GM18909 (cell line): ENCODE measurements around the gene C1QBP.

Experiments
- ATAC-seq: cut with Tn5 transposase; IDR thresholded peaks from one replicate; pipeline ENCODE4 v1.9.1; 2021; ENCODE audit warnings: mild to moderate bottlenecking; ENCODE audit not compliant: unreplicated experiment, poor library complexity

C1QBP gene, protein sequence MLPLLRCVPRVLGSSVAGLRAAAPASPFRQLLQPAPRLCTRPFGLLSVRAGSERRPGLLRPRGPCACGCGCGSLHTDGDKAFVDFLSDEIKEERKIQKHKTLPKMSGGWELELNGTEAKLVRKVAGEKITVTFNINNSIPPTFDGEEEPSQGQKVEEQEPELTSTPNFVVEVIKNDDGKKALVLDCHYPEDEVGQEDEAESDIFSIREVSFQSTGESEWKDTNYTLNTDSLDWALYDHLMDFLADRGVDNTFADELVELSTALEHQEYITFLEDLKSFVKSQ

DNA sequence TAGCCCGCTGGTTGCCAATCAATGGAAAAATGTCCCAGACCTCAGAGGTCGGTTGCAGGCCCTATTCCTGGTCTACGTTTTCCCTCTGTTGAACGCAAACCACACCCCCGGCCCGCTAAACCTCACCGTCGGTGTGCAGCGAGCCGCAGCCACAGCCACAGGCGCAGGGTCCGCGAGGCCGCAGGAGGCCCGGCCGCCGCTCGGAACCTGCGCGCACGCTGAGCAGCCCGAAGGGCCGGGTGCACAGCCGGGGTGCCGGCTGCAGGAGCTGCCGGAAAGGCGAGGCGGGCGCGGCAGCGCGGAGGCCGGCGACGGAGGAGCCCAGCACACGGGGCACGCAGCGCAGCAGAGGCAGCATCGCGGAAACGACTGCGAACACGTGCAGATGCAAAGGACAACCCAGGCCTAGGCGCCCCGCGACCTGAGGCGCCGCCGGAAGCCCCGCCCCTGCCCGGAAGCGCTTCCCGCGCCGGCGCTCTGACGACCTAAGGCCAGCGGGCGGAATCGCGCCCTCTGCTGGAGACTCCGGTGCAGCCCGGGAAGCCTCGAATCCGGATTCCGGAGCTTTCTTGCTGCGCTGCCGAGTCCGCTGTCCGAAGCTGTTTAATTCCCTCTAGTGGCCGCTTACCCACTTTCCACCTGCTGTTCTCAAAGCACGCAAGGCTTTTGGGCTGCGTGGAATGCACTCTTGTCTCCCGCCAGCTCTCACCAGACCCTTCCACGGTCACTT lies at the start of gene C1QBP:
TSS of gene C1QBP (minus strand) at position 440 of the 730 bp plus-strand sequence. CDS start at position 358, 82 bp downstream.
- ATAC-seq, result peak; percentile 86

DNA sequence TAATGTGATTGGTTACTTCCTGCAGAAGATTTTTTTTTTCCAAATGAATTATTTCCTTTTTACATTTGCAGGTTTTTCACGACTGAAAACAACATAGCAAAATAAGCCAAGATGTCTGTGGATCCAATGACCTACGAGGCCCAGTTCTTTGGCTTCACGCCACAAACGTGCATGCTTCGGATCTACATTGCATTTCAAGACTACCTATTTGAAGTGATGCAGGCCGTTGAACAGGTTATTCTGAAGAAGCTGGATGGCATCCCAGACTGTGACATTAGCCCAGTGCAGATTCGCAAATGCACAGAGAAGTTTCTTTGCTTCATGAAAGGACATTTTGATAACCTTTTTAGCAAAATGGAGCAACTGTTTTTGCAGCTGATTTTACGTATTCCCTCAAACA lies 49.8 kb upstream of the C1QBP start:
- ATAC-seq, result no peak

DNA sequence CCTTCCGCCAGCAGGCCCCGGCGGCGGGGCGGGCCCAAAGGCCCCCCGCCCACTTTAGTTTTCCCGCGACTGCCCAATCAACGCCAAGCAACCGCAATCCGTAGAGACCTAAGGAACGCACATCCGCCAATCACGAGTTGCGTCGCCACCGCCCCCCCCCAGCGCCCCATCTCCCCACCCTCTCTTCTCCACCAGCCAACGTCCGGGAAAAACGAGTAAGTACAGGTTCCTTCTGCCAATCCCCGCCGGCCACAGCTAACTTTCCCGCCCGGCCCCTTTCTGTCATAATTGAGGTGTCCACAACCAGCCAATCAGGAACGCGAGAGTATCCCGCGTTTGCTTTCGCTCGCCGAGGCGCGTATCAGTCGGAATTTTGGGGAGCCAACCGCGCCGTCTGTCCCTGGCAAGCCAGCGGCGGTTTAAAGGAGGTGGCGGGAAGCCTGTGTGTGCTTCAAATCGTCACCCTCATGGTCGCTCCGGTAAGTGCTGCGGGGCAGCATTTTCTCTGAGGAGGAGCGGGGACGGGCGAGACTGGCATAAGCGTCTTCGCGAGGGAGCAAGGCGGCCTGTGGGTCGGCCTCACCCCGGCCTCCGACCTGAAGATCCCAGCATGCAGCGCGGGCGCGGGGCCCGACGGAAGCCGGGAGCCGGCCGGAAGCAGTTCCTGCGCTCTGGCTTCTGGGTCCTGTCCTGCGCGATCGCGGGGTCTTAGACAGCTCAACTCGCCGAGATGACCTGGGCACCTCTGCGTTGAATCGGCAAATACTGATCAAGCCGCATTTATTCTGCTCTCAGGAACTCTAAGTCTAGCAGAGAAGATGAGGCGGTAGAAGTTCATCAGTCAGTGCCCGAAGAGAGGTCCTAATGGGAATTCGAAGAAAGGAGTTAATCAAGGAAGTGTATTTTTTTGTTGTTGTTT lies 47.5 kb upstream of the C1QBP start, which contains the start of gene MIS12:
TSS of gene MIS12 (plus strand) at position 361 of the 919 bp plus-strand sequence. CDS start 2,297 bp downstream, outside the sequence.
- peak; percentile 87 for ATAC-seq

DNA sequence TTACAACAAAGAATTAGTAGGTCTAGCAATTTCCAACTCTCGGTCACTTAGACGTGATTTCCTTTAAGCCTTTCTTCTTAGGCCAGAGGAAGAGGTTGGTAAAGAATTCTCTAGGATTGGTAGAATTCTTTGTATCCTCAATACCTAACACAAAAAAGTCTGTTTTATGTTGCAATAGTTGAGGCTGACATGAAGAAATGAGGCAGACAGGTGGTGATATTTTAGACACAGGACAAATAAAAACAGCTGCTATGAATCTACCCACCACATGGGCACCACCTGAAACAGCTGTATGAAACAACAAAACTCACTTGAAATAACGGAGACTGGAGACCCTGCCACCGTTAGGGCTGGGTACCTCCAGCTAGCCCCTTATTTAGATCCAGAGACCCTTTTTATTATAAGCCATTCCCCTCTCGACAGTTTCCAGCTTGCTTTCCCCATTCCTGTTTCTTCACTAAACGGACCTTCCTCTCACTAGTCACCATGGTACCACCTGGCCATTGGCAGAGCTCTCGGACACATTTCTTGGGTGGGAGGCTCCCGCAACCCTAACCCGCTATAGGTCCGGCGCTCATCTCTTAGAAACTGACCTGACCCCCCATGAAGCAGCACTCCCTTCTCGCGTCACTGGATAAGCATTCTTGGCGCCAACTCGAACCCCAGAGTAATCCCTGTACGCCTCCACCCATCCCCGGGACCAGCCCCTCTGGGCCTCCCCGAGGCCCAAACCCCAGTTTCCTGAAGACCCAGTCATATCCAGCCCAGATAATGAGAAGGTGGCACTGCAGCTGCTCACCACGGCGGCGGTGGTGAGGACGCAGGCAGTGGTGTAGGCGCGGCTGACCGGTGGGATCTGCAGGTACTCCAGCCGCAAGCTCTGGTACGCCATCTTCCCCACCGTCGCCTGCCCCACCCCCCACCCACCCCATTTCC lies 46.6 kb upstream of the C1QBP start, which contains the start of gene DERL2:
TSS of gene DERL2 (minus strand) at position 909 of the 936 bp plus-strand sequence. CDS start at position 892, 17 bp downstream.
- peak; percentile 22 for ATAC-seq

DNA sequence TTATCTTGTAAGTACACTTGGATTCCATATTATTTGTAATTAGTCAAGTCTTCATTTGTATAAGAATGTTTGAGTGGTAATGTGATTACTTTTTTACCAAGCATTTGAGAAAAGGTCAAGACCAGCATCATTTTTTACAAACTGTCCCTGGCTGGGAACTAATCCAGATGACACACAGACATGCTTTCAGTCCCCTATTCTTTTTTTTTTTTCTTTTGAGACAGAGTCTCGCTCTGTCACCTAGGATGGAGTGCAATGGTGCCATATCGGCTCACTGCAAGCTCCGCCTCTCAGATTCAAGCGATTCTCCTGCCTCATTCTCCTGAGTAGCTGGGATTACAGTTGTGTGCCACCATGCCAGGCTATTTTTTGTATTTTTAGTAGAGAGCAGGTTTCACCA lies 42.5 kb upstream of the C1QBP start:
- ATAC-seq, result no peak

DNA sequence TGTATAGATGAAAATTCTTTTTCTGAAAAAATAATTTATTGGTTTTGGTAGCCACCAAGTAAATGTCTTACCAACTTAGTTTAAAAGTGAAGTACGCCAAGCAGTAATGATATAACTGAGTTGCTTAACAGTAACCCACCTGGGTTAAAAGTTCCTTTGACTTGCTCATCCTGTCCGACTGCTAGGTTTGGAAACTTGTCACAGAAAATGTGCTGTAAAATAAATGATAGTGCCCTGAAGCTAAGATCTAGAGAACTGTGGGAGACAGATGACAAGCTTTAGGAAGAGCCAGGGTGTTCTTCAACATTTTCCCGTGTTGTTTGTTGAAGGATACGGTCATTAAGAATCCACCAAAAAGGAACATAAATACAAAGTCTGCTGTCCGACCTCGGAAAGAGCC lies 42.0 kb upstream of the C1QBP start:
- no peak for ATAC-seq

DNA sequence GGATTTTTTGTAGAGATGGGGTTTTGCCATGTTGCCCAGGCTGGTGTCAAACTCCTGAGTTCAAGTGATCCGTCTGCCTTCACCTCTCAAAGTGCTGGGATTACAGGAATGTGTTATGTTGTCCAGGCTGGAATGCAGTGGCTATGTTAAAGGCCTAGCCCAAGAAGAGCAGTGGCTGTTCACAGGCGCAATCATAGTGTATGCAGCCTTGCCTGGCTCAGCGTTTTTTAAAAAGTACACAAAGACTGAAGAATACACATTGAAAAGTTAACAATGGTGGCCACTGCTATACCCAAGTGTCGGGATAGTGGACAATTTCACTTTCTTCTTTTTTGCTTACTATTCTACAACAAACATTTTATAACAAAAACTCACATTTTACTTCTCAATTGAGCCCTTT lies 40.0 kb upstream of the C1QBP start:
- no peak for ATAC-seq

DNA sequence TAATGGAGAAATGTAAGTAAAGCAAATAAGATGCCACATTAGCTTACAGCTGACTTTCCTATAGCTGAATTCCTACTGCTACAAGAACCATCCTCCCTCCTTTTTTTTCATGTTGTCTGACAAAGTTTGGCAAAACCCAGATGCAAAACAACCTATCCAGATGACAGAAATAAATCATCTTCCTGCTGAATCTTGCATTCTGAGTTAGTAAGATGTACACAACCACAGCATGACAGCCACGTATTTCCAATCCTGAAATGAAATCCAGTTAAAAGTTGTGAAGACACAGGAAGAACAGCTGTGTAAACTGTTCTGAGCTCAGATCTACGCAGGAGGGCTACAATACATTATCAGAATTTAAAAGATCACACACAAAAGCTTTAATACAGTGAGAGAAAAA lies 35.0 kb upstream of the C1QBP start:
- no peak for ATAC-seq

DNA sequence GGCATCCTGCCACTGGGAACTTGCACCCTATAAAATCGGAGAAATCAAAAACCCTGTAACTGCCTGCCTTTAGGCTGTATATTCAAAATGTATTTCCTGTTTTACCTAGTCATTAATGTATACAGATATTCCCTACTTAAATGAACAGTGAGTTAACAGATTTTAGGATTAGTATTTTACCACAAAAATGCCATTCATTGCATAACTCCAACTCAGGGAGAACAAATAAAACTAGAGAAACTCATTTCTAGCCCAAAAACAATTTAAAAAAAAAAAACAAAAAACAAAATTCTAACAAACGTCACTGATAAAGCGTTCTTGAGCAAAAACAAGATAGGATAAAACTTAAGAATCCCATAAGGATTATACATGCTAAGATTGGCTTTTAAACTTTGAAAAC lies 33.6 kb upstream of the C1QBP start:
- no peak for ATAC-seq

DNA sequence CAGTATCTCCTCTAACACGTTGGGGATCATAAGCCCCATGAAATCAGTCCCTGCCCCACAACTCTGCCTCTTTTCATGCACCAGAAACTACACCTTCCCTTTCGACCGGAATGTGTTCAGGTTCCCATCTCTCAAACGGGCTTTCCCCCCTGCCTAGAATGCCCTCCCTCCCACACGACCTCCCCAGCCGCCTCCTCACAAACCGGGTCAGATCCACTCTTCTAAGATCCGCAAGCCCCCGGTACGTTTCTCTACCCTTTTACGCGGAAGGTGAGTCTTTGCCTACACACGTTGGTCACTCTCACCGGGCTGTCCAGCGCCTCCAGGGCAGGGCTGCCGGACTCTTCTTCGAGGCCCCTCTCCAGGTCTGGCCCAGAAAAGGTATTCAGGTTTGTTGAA lies 29.1 kb upstream of the C1QBP start:
- peak; percentile 3 for ATAC-seq

DNA sequence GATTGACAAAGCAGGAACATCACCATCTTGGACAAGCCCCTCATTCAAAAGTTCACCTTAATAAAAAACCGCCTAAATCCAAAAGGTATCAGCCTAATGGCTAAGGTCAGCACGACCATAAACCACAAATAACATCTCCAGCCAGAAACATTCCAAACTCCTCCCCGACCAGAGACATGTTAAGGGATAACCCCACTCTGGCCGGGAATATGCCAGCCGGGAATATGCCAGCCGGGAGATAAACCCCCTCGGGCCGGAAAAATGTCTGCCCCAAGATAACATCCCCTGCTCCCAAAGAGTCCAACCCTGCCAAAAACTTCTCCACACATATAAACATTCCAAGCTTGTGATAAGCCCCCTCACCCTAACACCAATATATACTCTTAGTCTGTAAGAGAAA lies 28.5 kb upstream of the C1QBP start:
- no peak for ATAC-seq

DNA sequence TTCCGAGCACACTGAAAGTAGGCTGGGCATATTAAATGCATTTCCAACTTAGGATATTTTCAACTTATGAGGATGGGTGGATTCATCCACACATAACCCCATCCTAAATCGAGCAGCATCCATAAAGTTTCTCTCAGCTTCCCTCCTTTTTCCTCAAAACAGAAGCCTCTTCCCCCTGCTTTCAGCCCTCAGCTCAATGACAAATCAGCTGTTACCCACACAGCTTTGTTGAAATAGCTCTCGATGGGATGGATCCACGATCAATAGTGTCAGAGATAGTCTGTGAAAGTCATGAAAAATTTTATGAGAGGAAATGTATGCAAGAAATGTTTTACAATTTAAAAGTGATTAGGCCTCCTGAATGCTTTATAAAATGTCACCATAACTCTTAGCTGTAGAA lies 27.3 kb upstream of the C1QBP start:
- ATAC-seq, result no peak

DNA sequence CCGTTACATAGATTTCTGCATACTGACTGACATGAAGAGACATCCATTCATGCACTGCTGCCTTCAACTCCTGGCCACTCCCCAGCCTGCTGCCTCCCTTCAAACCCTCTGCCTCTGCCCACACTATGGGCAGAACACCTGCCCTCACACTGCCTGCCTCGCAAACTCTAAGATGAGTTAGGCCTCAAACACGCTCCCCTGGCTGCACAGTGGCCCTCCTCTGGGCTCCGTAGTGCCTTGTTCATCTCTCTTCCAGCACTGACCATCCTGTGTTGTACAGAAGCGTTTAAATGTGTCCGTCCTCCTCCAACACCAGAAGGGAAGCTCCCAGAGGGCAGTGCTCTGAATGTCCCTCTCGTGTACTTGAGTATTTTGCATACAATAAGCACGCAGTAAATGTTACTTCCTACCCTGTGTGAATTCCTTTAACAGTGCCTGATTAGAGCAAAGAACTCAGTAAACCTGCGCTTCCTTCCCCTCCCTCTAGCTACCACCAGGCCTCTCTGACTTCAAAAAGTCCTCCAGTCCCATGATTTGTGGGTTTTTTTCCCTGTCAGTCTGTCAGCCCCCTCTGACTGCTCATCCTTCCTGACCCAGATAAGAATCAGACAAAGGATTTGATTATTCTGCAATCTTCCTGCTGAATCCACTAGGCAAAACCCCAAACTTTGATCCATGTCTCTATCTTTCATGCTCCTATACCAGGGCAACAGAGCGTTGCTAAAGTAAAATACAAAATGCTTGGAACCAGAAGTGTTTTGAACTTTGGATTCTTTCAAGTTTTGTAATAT lies 26.0 kb upstream of the C1QBP start:
- no peak for ATAC-seq

DNA sequence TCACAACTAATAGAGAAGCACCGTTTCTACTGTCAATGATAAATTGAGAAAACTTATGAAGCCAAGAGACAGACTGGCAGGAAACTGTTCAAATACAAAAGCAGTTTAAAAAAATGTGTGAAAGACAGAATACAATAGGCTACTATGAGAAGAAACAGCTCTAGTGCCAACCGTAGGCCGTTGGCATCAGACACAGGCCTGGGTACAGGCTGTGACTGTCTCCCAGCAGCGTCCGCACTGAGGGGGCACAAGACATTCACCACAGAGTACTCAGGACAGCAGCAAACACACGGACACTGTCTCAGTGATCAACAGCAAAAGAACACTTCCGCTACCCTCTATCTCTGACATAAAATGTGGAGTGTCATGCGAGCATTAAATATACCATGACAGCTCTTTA lies 7.8 kb upstream of the C1QBP start:
- no peak for ATAC-seq

DNA sequence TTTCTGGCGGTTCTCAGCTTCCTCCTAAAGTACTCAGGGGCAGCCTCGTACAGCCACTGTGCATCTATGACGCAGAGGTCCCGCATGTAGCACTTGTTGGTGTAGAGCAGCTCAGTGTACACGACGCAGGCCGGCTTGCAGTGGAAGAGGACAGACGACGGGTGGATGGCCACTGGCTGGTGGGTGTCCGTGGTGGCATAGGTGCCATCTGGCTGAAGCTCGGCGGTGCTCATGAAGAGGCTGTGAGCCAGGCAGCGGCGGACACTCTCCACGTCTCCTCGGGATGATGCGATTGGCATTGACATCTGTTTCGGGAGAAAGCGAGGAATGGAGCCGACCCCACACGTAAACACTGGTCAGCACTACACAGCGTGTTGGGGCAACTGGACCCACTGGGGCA lies 5.3 kb upstream of the C1QBP start:
- ATAC-seq, result no peak

DNA sequence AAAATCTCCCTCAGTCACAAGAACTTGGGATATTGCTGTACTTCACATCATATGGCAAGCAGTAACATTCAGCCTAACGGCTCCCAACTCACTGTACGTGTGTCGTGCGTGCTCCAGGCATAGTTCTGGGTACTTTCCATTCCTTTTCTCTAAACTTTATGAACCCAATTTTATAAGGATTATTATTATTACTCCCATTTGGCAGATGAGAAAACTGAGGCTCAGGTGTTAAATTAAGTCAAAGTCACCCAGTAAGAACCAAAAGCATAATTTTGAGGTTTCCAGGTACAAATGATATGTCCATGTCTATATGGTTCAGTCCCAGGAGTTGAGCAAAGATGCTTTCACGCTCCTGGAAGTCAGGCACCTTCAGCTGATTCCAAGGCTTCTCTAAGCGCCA lies 4.8 kb upstream of the C1QBP start:
- ATAC-seq, result no peak

DNA sequence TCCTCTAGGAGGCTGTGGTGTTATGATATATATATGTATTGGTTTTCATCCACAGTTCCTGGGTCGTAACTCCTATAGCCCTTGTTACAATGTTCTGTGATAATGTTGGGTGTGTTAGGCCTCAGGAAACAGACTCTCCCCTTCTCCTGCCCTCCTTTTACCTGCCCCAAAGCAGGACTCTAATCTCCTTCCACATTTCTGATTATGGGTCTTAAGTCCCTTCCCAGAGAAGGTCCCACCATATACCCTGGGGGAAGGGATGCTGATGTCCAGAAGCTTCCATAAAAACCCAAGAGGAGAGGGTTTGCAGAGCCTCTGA lies 450 bp upstream of the C1QBP start:
- no peak for ATAC-seq

DNA sequence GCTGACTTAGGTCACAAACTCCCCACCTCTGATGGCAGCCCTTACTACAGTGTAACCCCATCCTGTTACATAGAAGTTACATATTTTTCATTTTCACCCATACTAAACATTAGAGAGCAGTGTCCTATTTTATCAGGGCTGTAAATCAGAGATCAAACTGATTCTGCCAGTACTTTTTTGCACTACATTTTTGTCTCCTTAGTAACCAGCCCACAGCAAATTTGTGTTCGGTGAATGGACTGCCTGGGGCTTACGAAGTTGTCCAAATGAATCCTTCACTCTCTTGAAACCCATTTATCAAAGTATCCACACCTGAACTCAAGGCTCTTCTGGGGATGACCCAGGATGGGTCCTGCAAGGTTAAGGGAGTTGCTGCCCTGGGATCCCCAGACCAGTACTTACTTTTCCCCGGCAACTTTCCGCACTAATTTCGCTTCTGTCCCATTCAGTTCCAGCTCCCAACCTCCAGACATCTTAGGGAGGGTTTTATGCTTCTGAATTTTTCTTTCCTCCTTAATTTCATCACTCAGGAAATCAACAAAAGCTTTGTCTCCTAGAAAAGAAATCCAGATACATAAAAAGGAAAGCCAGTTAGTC lies 1.1 kb downstream of the C1QBP start:
- ATAC-seq, result no peak
